HEK293 (cell line): ENCODE data around the gene RARRES2.

Experiments used
- CTCF ChIA-PET: fragments of 350-600 bp; formaldehyde crosslinking; extraction: SDS; loops from one replicate; lab custom pipeline; 2021; ENCODE audit warnings: antibody characterized with exemption; lab: Yijun Ruan, JAX
- POLR2A ChIA-PET: fragments of 300-600 bp; formaldehyde crosslinking; extraction: SDS; loops from one replicate; lab custom pipeline; 2020; ENCODE audit warnings: antibody characterized with exemption, inconsistent platforms; lab: Yijun Ruan, JAX
- H3K27ac ChIP-seq: fragments of 200-500 bp; sonication (Bioruptor generic); 2 replicates; pipeline ENCODE4 v1.5.1; 2014; ENCODE audit warnings: low read depth, low read length, control low read depth, inconsistent platforms; ENCODE audit errors: extremely low read depth
- H3K36me3 ChIP-seq, 2 experiments: fragments of 200-500 bp in 1 of 2; sonication (Bioruptor generic) in 1 of 2; 1 replicate in 1 of 2; 2 replicates in 1 of 2; pipeline ENCODE4 v1.5.1; 2014 to 2017; ENCODE audit warnings: inconsistent platforms in 2 of 2, low read length in 2 of 2; ENCODE audit not compliant: control insufficient read depth in 2 of 2, insufficient read depth in 1 of 2
- H3K4me1 ChIP-seq: fragments of 200-500 bp; sonication (Bioruptor generic); 2 replicates; pipeline ENCODE4 v1.5.1; 2014; ENCODE audit warnings: mild to moderate bottlenecking, low read length, inconsistent platforms; ENCODE audit not compliant: control insufficient read depth, insufficient read depth
- H3K4me3 ChIP-seq: 2 replicates; pipeline ENCODE4 v1.5.1; 2011; ENCODE audit warnings: low read depth, mild to moderate bottlenecking, control low read depth, low read length, moderate library complexity
- H3K9me3 ChIP-seq: fragments of 200-500 bp; sonication (Bioruptor generic); 2 replicates; pipeline ENCODE4 v1.5.1; 2014; ENCODE audit warnings: low read depth, low read length, inconsistent platforms; ENCODE audit not compliant: control insufficient read depth, insufficient read depth
- KLF9 ChIP-seq: fragments of 450-650 bp; formaldehyde crosslinking; IDR thresholded peaks from 2 replicates; pipeline ENCODE4 v1.5.1; 2016; ENCODE audit warnings: missing biosample characterization, missing genetic modification characterization, low read depth
- OVOL3 ChIP-seq: fragments of 450-650 bp; formaldehyde crosslinking; IDR thresholded peaks from 2 replicates; pipeline ENCODE4 v1.5.1; 2016; ENCODE audit warnings: missing biosample characterization, missing genetic modification characterization
- PATZ1 ChIP-seq: fragments of 450-650 bp; formaldehyde crosslinking; IDR thresholded peaks from 2 replicates; pipeline ENCODE4 v1.5.1; 2016; ENCODE audit warnings: missing biosample characterization, missing genetic modification characterization
- SETDB1 ChIP-seq: IDR thresholded peaks from one replicate; pipeline ENCODE4 v1.6.1; 2017; ENCODE audit warnings: mild to moderate bottlenecking, low read length, moderate library complexity, mixed read lengths; ENCODE audit not compliant: insufficient read length
- ZBTB10 ChIP-seq: fragments of 450-650 bp; formaldehyde crosslinking; IDR thresholded peaks from 2 replicates; pipeline ENCODE4 v1.5.1; 2016; ENCODE audit warnings: missing biosample characterization, missing genetic modification characterization
- ZBTB17 ChIP-seq: fragments of 450-650 bp; formaldehyde crosslinking; IDR thresholded peaks from 2 replicates; pipeline ENCODE4 v1.5.1; 2016; ENCODE audit warnings: missing biosample characterization, missing genetic modification characterization
- ZBTB20 ChIP-seq: fragments of 450-650 bp; formaldehyde crosslinking; IDR thresholded peaks from 2 replicates; pipeline ENCODE4 v1.5.1; 2016; ENCODE audit warnings: missing biosample characterization, missing genetic modification characterization
- ZNF394 ChIP-seq: fragments of 450-650 bp; formaldehyde crosslinking; IDR thresholded peaks from 2 replicates; pipeline ENCODE4 v1.5.1; 2016; ENCODE audit warnings: missing biosample characterization, missing genetic modification characterization, mild to moderate bottlenecking, moderate library complexity, borderline replicate concordance
- ZNF449 ChIP-seq: fragments of 450-650 bp; formaldehyde crosslinking; IDR thresholded peaks from 2 replicates; pipeline ENCODE4 v1.5.1; 2017; ENCODE audit warnings: missing biosample characterization, mild to moderate bottlenecking, missing genetic modification characterization, moderate library complexity
- ZNF747 ChIP-seq: fragments of 450-650 bp; formaldehyde crosslinking; IDR thresholded peaks from 2 replicates; pipeline ENCODE4 v1.5.1; 2016; ENCODE audit warnings: missing biosample characterization, missing genetic modification characterization
- ZNF776 ChIP-seq: fragments of 450-650 bp; formaldehyde crosslinking; IDR thresholded peaks from 2 replicates; pipeline ENCODE4 v1.5.0; 2017; ENCODE audit warnings: missing biosample characterization, missing genetic modification characterization, borderline replicate concordance
- ZNF777 ChIP-seq: fragments of 450-650 bp; formaldehyde crosslinking; IDR thresholded peaks from 2 replicates; pipeline ENCODE4 v1.5.1; 2017; ENCODE audit warnings: missing biosample characterization, missing genetic modification characterization, borderline replicate concordance
- TF ChIP-seq, protein P1 (sequence below): sonication (generic); formaldehyde crosslinking; IDR thresholded peaks from 2 replicates; pipeline ENCODE4 v1.8.1; 2022; ENCODE audit warnings: mild to moderate bottlenecking, moderate library complexity, missing genetic modification reagents
- TF ChIP-seq, protein P2 (sequence below): fragments of 450-650 bp; formaldehyde crosslinking; IDR thresholded peaks from 2 replicates; pipeline ENCODE4 v1.5.1; 2016; ENCODE audit warnings: missing biosample characterization, missing genetic modification characterization
- TF ChIP-seq, protein P3 (sequence below): fragments of 450-650 bp; formaldehyde crosslinking; IDR thresholded peaks from 2 replicates; pipeline ENCODE4; 2016; ENCODE audit warnings: missing biosample characterization, missing genetic modification characterization
- TF ChIP-seq, protein P4 (sequence below): fragments of 450-650 bp; formaldehyde crosslinking; IDR thresholded peaks from 2 replicates; pipeline ENCODE4 v1.5.1; 2016; ENCODE audit warnings: missing biosample characterization, missing genetic modification characterization

The RARRES2 gene

DNA sequence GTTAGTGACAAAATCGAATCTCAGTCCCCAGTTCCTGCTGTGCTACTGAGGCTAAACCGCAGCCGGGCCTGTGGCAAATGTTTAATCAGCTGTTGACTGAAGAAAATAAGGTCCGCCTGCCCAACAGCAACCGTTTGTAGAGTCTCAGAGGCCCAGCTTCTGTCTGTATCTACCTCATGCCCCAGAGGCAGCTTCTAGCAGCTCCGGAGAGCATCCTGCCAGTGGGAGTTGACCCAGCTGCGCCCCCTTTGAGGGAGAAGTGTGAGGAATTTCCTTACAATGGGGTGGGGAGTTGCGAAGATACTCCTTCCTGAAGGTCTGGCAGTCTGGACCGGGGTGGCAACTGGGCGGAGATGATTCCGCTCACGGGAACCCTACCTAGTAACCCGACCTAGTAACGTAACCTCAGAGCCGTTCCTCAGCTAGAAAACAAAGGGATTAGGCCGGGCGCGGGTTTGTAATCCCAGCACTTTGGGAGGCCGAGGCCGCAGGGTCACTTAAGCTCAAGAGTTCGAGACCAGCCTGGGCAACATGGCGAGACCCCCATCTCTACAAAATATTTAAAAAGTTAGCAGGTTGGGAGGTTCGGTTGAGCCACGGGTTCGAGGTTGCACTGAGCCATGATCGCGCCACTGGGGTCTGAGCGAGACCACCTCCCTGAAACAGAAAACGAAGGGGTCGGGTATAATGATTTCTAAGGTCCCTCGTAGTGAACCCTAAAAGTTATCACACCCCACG lies 36.9 kb upstream of the RARRES2 start (continued):
- TF ChIP-seq ZNF394, result peak; percentile 84; the same call in 1 of the 2 replicates
- no peak for TF ChIP-seq OVOL3 (tag by site-specific recombination)
- TF ChIP-seq ZNF747 (tag by site-specific recombination), result no peak
- TF ChIP-seq SETDB1, result no peak
- TF ChIP-seq, protein P1, sequence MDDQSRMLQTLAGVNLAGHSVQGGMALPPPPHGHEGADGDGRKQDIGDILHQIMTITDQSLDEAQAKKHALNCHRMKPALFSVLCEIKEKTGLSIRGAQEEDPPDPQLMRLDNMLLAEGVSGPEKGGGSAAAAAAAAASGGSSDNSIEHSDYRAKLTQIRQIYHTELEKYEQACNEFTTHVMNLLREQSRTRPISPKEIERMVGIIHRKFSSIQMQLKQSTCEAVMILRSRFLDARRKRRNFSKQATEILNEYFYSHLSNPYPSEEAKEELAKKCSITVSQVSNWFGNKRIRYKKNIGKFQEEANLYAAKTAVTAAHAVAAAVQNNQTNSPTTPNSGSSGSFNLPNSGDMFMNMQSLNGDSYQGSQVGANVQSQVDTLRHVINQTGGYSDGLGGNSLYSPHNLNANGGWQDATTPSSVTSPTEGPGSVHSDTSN, result no peak
- TF ChIP-seq ZBTB10 (tag by site-specific recombination), result peak; percentile 80; the same call in 1 of the 2 replicates
- no peak for TF ChIP-seq KLF9 (tag by site-specific recombination)
- TF ChIP-seq, protein P2, sequence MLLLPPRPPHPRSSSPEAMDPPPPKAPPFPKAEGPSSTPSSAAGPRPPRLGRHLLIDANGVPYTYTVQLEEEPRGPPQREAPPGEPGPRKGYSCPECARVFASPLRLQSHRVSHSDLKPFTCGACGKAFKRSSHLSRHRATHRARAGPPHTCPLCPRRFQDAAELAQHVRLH (tag by site-specific recombination), result no peak
- peak; percentile 97 for TF ChIP-seq ZBTB20 (tag by site-specific recombination)
- TF ChIP-seq ZBTB17, result peak; percentile 57; the same call in 1 of the 2 replicates
- TF ChIP-seq, protein P3, sequence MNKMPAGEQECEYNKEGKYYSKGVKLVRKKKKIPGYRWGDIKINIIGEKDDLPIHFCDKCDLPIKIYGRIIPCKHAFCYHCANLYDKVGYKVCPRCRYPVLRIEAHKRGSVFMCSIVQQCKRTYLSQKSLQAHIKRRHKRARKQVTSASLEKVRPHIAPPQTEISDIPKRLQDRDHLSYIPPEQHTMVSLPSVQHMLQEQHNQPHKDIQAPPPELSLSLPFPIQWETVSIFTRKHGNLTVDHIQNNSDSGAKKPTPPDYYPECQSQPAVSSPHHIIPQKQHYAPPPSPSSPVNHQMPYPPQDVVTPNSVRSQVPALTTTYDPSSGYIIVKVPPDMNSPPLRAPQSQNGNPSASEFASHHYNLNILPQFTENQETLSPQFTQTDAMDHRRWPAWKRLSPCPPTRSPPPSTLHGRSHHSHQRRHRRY (tag by site-specific recombination), result no peak
- peak; percentile 57; the same call in 1 of the 2 replicates for TF ChIP-seq ZNF449 (tag by site-specific recombination)
- TF ChIP-seq PATZ1, result peak; percentile 41
- no peak for TF ChIP-seq ZNF776
- no peak for TF ChIP-seq ZNF777

- TF ChIP-seq, protein P4, sequence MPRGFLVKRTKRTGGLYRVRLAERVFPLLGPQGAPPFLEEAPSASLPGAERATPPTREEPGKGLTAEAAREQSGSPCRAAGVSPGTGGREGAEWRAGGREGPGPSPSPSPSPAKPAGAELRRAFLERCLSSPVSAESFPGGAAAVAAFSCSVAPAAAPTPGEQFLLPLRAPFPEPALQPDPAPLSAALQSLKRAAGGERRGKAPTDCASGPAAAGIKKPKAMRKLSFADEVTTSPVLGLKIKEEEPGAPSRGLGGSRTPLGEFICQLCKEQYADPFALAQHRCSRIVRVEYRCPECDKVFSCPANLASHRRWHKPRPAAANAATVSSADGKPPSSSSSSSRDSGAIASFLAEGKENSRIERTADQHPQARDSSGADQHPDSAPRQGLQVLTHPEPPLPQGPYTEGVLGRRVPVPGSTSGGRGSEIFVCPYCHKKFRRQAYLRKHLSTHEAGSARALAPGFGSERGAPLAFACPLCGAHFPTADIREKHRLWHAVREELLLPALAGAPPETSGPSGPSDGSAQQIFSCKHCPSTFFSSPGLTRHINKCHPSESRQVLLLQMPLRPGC, result no peak
- ChIA-PET CTCF (interaction anchor here (0.8 kb wide), 1 partner anchor 21 kb away, joined by 6 read pairs; no protein-coding TSS in a partner anchor), POLR2A (interaction anchor here (0.6 to 2.2 kb wide), 3 partner anchors 9 to 716 kb away, joined by 3 to 18 read pairs (median 6); partner anchors contain the start of gene REPIN1)
- Histone ChIP-seq H3K36me3 (peaks cover 0 to 23% of the 10 kb centered on the region in 2 experiments; a peak in 1 of 3 replicates), H3K4me3 (no peak overlapping the region), H3K27ac (no peak overlapping the region), H3K9me3 (no peaks in the 10 kb centered on the region), H3K4me1 (peaks cover 3% of the 10 kb centered on the region; the same call in 1 of the 2 replicates)
Measured at GRCh38 chr7:150377635-150378034, 36.2 kb upstream of the RARRES2 start.
